ENCODE data around the gene MTUS2. TPM values are rescaled to one million over a fixed set of nuclear protein-coding genes. Genes with fewer than 3 reads are reported as not detected.

The MTUS2 gene
- polyA plus RNA-seq, 2 of the 4 experiments (the other 2 are of a cell fraction) = not detected

DNA sequence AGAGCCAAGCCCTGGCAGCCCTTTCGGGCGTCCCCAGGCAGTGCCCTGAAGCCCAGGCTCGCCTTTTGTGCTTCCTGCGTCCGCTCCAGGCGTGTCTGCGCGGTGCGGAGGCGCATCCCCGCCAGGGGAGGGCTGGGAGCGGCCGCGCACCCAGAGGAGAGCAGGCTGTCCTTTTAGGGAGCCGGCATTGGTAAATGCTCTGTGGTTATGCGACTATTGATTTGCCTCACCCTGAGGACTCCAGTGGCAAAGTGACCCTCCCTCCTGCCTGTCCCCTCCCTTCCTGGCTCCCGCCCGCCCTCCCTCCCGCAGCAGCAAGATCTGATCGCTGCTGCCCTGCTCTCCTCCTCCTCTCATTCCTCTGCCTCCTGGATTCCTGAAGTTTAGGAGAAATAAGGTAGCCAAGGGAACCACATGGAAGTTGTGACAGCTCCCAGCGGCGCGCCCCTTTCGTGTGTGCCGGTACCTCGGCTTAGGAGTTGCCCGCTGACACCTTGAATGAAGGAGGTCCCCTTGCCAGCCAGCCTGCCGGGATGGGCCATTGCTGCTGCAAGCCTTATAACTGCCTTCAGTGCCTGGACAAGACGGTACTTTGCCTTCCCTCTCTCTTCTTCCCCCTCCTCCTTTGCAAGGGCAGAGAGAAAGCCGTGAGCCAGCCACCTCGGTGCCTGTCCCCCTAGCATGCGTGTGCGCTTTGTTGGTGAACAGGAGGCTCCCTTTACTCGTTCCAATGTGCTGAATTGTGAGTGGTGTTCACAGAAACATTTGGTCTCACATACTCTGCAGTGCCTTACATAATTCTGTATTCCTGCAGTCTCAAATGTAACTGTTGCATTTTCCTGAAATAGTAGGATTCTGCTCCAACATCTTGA, 608.4 kb downstream of the MTUS2 start:
- Histone ChIP-seq H3K4me2 (peak overlapping the region; percentile 70), H3K9me3 (no peaks in the 10 kb centered on the region), H3K4me3 (peak overlapping the region; percentile 26; the same call in 1 of the 3 replicates), H3K4me1 (peaks cover 4% of the 10 kb centered on the region; the same call in 1 of the 3 replicates), H3K27ac (no peak overlapping the region)
- DNase-seq (ENCODE audit: low read depth in 1 of 2, low spot score in 1 of 2) = no peak
- CTCF ChIA-PET = no interaction called here
- FAIRE-seq = no peak
- WGBS (ENCODE audit: missing lambda C conversion rate) = 10% methylated on average over 14 of the region's 34 CpGs
- POLR2A ChIA-PET = no interaction called here
- TF ChIP-seq PBX3 (IDR thresholded peaks at IDR 0.05) = no peak
- no peak for TF ChIP-seq CBX8 (IDR thresholded peaks at IDR 0.05)
- no peak for TF ChIP-seq NR3C1 (IDR thresholded peaks at IDR 0.05)
- ATAC-seq = peak; percentile 73 to 79; a peak in 5 of 6 replicates

GRCh38 chr13:29429286-29429900, 609.3 kb downstream of the MTUS2 start:
- 14% methylated on average over 2 of the region's 2 CpGs for WGBS (ENCODE audit: missing lambda C conversion rate)
- peaks cover 4% of the 10 kb centered on the region; the same call in 1 of the 3 replicates for H3K4me1 ChIP-seq
- POLR2A ChIA-PET = no interaction called here
- no peak overlapping the region for H3K27ac ChIP-seq
- DNase-seq (ENCODE audit: low read depth in 1 of 2, low spot score in 1 of 2) (no peak), FAIRE-seq (no peak), ATAC-seq (no peak)
- CTCF ChIA-PET = no interaction called here
- H3K4me2 ChIP-seq = no peak overlapping the region
- no peak overlapping the region for H3K4me3 ChIP-seq
- TF ChIP-seq HEYL (CRISPR knock-in tag; IDR thresholded peaks at IDR 0.05) (no peak), FOSB (CRISPR knock-in tag; IDR thresholded peaks at IDR 0.05) (no peak), SREBF2 (IDR thresholded peaks at IDR 0.05) (no peak), PBX3 (IDR thresholded peaks at IDR 0.05) (no peak), ZC3H11A (IDR thresholded peaks at IDR 0.05) (no peak), CEBPB (IDR thresholded peaks at IDR 0.05) (no peak), HDAC2 (IDR thresholded peaks at IDR 0.05) (no peak), MAFK (IDR thresholded peaks at IDR 0.05; ENCODE audit: partially characterized antibody) (no peak), CHD2 (IDR thresholded peaks at IDR 0.05; ENCODE audit: low read length, partially characterized antibody) (no peak), KDM5A (IDR thresholded peaks at IDR 0.05) (no peak)
- TF ChIP-seq, protein P1, sequence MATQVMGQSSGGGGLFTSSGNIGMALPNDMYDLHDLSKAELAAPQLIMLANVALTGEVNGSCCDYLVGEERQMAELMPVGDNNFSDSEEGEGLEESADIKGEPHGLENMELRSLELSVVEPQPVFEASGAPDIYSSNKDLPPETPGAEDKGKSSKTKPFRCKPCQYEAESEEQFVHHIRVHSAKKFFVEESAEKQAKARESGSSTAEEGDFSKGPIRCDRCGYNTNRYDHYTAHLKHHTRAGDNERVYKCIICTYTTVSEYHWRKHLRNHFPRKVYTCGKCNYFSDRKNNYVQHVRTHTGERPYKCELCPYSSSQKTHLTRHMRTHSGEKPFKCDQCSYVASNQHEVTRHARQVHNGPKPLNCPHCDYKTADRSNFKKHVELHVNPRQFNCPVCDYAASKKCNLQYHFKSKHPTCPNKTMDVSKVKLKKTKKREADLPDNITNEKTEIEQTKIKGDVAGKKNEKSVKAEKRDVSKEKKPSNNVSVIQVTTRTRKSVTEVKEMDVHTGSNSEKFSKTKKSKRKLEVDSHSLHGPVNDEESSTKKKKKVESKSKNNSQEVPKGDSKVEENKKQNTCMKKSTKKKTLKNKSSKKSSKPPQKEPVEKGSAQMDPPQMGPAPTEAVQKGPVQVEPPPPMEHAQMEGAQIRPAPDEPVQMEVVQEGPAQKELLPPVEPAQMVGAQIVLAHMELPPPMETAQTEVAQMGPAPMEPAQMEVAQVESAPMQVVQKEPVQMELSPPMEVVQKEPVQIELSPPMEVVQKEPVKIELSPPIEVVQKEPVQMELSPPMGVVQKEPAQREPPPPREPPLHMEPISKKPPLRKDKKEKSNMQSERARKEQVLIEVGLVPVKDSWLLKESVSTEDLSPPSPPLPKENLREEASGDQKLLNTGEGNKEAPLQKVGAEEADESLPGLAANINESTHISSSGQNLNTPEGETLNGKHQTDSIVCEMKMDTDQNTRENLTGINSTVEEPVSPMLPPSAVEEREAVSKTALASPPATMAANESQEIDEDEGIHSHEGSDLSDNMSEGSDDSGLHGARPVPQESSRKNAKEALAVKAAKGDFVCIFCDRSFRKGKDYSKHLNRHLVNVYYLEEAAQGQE (IDR thresholded peaks at IDR 0.05) = no peak
- no peaks in the 10 kb centered on the region for H3K9me3 ChIP-seq

DNA sequence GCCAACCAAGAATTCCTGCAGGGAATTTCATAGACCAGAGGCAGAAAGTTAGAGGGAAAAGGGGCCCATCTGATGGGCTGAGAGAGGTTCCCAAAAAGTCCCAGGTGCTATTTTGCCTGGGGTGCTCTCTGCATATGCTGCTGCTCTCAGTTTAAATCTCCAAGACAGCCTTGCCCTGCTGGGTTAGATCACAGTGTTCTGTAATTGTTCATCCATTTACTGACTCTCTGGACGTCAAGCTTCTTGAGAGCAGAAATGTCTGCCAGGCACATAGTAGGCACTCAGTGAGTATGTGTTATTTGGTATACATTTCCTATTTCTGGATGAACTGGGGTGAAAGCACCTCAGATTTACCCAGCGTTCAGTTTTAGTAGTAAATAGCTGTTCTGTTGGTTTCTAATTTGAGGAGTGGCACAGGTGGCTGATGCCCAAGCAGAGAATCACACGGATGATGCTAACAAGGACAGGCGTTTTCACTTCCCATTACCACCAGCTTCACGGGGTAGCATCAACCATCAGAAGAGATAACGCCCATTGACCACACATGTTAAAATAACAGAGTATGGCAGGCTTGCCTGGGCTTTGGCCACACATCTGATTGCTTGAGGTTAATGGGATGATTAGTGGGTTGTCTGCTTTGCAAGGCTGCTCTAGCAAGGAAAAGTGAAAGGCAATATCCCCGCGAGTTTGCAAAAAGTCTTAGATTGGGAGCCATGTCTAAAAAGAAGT, 614.2 kb downstream of the MTUS2 start:
- ATAC-seq (no peak), DNase-seq (ENCODE audit: low read depth in 1 of 2, low spot score in 1 of 2) (no peak)
- 29% methylated on average over 8 of the region's 8 CpGs for WGBS (ENCODE audit: missing lambda C conversion rate)

More for the DNA sequence above, 614.2 kb downstream of the MTUS2 start:
- H3K9me3 ChIP-seq = no peaks in the 10 kb centered on the region
- no peak for TF ChIP-seq SMC3 (IDR thresholded peaks at IDR 0.05)
- TF ChIP-seq KDM1A (IDR thresholded peaks at IDR 0.05; ENCODE audit: low read depth) = no peak
- no peak for TF ChIP-seq RFX5 (IDR thresholded peaks at IDR 0.05)
- no peak for TF ChIP-seq EHMT2 (IDR thresholded peaks at IDR 0.05; ENCODE audit: low read depth)
- no peak for TF ChIP-seq NPAS2 (CRISPR knock-in tag; IDR thresholded peaks at IDR 0.05; ENCODE audit: borderline replicate concordance)
- TF ChIP-seq, protein P2, sequence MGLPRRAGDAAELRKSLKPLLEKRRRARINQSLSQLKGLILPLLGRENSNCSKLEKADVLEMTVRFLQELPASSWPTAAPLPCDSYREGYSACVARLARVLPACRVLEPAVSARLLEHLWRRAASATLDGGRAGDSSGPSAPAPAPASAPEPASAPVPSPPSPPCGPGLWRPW (IDR thresholded peaks at IDR 0.05) = no peak
- no peak for TF ChIP-seq POLR2AphosphoS2 (conservative IDR thresholded peaks at IDR 0.05; ENCODE audit: low read length)
- no peak for TF ChIP-seq KDM5A (IDR thresholded peaks at IDR 0.05)
- TF ChIP-seq POLR2A (IDR thresholded peaks at IDR 0.05; ENCODE audit: low read length) = no peak
- no peak overlapping the region for H3K4me3 ChIP-seq
- ChIA-PET POLR2A (no interaction called here), CTCF (interaction anchor here (1.6 kb wide), 1 partner anchor 8 kb away, joined by 3 read pairs; no protein-coding TSS in a partner anchor)
- no peak overlapping the region for H3K4me2 ChIP-seq
- H3K27ac ChIP-seq = no peak overlapping the region
- no peak for FAIRE-seq
- no peaks in the 10 kb centered on the region for H3K4me1 ChIP-seq
